BJ (cell line): ENCODE measurements around the gene DNAI7. TPM values are rescaled to one million over a fixed set of nuclear protein-coding genes. Genes with fewer than 3 reads are reported as not detected.
A peak's percentile ranks its signal among the peaks of the same experiment; 100 is the strongest.

ENCODE experiments used
- CTCF ChIA-PET: fragments of 350-600 bp; formaldehyde crosslinking; extraction: SDS; loops from one replicate; lab custom pipeline; 2021; ENCODE audit warnings: antibody characterized with exemption, inconsistent platforms; lab: Yijun Ruan, JAX
- POLR2A ChIA-PET: fragments of 300-600 bp; sonication (Branson Sonifier 250); formaldehyde crosslinking; extraction: SDS; loops from one replicate; lab custom pipeline; 2021; ENCODE audit warnings: antibody characterized with exemption; lab: Charles Lee
- DNase-seq: peaks from one replicate; pipeline ENCODE4 v3.0.0-alpha.2; 2011; ENCODE audit warnings: low read depth
- H3K27me3 ChIP-seq: 2 replicates; pipeline ENCODE4 v1.6.0; 2011; ENCODE audit warnings: low read length; ENCODE audit not compliant: control insufficient read depth, insufficient read depth
- H3K36me3 ChIP-seq: 2 replicates; pipeline ENCODE4 v1.5.1; 2011; ENCODE audit warnings: low read length; ENCODE audit not compliant: control insufficient read depth, insufficient read depth
- H3K4me3 ChIP-seq: 2 replicates; pipeline ENCODE4 v1.5.1; 2011; ENCODE audit warnings: low read depth, mild to moderate bottlenecking, control low read depth, low read length
- polyA minus RNA-seq: library from RNA; depleted of rRNA, polyadenylated mRNA; stranded (reverse); fragments of >200 nt; gene quantifications from 2 replicates; pipeline ENCODE4 v1.2.3, GENCODE V29; 2011; rRNA and poly(A)+ RNA removed
- polyA plus RNA-seq: library from polyadenylated mRNA; depleted of rRNA; stranded (reverse); fragments of >200 nt; gene quantifications from 2 replicates; pipeline ENCODE4 v1.2.3, GENCODE V29; 2011; rRNA removed
- TF ChIP-seq, protein P1 (sequence below): IDR thresholded peaks from 2 replicates; pipeline ENCODE4 v1.5.1; 2011; ENCODE audit warnings: low read depth, mild to moderate bottlenecking, control low read depth, inconsistent platforms, low read length, moderate library complexity; ENCODE audit not compliant: insufficient read depth

DNAI7 gene, protein sequence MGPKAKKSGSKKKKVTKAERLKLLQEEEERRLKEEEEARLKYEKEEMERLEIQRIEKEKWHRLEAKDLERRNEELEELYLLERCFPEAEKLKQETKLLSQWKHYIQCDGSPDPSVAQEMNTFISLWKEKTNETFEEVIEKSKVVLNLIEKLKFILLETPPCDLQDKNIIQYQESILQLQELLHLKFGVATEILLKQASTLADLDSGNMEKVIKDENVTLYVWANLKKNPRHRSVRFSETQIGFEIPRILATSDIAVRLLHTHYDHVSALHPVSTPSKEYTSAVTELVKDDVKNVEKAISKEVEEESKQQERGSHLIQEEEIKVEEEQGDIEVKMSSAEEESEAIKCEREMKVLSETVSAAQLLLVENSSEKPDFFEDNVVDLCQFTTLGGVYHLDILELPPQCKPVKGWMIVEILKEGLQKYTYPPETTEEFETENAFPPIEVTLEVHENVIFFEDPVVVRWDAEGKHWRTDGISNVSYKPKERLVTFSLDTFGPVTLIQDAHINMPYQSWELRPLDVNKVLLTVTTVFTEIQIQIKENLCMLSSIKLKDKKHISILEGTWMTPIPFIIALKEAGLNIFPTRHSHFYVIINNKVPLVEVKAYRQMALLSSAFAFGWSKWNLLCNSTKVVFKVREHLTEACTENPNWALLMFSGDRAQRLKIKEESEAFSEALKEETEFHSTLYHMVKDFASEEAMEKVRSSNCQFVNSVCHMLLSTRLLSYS
- 0.11 and 0.21 TPM in 2 replicates for polyA plus RNA-seq
- polyA minus RNA-seq = 0.15 TPM in 1 of 2 replicates, not detected in the other

DNA sequence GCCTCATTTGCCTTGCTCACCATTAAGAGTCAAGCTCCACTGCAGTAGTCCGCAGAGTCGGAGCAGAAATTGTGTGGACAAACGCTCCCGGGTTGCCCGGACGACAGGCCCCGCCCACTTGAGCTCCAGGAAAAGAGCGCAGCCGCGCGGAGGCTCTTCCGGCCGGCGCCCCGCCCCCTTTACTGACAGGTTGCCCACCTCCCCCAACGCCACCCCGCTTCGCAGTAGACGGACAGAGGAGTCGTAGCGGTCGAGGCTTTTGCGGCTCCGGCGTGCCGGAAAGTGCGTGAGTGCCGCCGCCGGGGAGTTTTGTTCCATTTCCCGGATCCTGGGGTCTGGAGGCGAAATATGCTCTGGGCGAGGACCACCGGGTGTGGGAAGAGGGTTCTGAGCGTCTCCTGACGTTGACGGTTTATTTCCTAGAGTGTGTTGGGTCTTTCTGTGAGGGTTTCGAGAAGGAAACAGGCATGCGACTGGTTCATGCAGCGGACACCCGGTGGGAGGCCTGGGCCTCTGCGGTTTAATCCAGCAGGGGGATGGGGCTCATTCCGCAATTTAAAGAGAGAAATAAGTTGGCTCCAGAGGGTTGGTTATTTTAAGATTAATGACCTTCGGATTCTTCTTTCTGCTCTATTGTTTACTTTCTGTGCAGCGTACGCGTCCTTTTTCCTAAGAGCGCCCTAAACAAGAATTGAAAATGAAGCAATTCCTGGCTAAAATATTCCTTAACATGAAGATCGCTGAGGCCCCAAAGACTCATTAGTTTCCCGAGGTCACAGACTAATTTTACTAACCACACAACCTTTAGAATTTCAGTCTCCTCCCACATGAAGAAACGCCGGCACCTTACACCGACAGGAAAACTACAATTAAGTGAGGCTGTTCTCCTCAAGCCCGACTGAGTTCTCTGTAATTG lies at the start of gene DNAI7, which contains the start of gene ETFRF1:
TSS of gene DNAI7 (minus strand) at position 105 of the 916 bp plus-strand sequence. CDS start at position 23, 82 bp downstream.
TSS of gene ETFRF1 (plus strand) at position 182 of the 916 bp plus-strand sequence. CDS start 8,720 bp downstream, outside the sequence.
- ChIA-PET CTCF (interaction anchor here (0.8 to 1.7 kb wide), 3 partner anchors 46 to 635 kb away, joined by 3 to 10 read pairs (median 4); no protein-coding TSS in a partner anchor), POLR2A (interaction anchor here (0.6 kb wide), 1 partner anchor 127 kb away, joined by 4 read pairs; no protein-coding TSS in a partner anchor)
- peak; percentile 71 for DNase-seq
- H3K36me3 ChIP-seq = no peaks in the 10 kb centered on the region
- H3K4me3 ChIP-seq = peak within 1 kb of the TSS; percentile 93
- TF ChIP-seq, protein P1, sequence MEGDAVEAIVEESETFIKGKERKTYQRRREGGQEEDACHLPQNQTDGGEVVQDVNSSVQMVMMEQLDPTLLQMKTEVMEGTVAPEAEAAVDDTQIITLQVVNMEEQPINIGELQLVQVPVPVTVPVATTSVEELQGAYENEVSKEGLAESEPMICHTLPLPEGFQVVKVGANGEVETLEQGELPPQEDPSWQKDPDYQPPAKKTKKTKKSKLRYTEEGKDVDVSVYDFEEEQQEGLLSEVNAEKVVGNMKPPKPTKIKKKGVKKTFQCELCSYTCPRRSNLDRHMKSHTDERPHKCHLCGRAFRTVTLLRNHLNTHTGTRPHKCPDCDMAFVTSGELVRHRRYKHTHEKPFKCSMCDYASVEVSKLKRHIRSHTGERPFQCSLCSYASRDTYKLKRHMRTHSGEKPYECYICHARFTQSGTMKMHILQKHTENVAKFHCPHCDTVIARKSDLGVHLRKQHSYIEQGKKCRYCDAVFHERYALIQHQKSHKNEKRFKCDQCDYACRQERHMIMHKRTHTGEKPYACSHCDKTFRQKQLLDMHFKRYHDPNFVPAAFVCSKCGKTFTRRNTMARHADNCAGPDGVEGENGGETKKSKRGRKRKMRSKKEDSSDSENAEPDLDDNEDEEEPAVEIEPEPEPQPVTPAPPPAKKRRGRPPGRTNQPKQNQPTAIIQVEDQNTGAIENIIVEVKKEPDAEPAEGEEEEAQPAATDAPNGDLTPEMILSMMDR = no peak
- no peaks in the 10 kb centered on the region for H3K27me3 ChIP-seq

DNA sequence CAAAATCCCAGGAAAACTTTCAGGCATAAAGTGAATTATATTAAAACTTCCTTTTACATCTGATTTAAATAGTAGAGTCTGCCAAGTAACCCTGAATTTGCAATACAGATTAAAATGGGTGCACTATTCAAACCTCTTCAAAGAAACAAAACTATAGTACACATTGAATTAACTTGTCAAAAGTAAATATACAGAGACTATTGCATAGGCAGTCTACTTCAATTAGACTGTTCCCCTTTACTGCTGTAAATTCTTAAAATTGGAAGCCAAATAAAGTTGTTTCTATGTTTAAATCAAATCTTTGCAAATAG lies 48.7 kb upstream of the DNAI7 start:
- H3K36me3 ChIP-seq = no peaks in the 10 kb centered on the region
- no peak for DNase-seq
- H3K27me3 ChIP-seq = no peaks in the 10 kb centered on the region
- CTCF ChIA-PET = no interaction called here
- POLR2A ChIA-PET = no interaction called here
- TF ChIP-seq, protein P1 = no peak
- H3K4me3 ChIP-seq = no peak overlapping the region

DNA sequence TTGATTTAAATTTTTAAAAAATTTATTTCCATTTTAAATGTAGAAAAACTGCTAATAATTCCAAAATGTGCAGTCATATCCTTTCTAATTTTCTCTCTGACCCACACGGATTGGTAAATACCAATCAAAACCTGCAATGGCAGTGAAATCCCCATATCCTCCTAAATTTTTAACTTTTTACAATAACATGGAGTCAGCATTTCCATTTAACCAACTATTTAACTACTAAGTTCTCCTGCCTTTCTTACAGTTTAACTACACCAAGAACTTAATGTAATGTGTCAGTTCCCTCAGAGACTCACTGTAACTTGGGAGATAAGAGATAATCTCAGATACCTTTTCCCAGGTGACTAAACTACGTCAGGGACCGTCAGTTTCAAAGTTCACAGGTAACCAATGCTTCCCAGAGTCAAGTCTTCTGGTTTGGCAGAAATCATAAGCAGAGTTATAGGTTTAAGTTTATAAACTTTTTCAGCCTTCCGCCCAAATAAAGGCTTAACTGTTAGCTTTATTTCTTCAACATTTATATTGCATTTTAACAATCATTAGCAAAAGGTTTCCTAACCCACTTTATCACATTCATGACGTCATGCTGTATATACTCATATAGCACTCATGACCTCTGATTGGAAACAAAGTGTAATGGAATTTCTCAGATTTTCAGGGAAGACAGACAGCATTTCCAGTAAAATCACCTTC lies 48.2 kb upstream of the DNAI7 start:
- TF ChIP-seq, protein P1 = no peak
- no peak overlapping the region for H3K4me3 ChIP-seq
- H3K27me3 ChIP-seq = no peaks in the 10 kb centered on the region
- no peaks in the 10 kb centered on the region for H3K36me3 ChIP-seq
- CTCF ChIA-PET = no interaction called here
- DNase-seq = no peak
- POLR2A ChIA-PET = no interaction called here

DNA sequence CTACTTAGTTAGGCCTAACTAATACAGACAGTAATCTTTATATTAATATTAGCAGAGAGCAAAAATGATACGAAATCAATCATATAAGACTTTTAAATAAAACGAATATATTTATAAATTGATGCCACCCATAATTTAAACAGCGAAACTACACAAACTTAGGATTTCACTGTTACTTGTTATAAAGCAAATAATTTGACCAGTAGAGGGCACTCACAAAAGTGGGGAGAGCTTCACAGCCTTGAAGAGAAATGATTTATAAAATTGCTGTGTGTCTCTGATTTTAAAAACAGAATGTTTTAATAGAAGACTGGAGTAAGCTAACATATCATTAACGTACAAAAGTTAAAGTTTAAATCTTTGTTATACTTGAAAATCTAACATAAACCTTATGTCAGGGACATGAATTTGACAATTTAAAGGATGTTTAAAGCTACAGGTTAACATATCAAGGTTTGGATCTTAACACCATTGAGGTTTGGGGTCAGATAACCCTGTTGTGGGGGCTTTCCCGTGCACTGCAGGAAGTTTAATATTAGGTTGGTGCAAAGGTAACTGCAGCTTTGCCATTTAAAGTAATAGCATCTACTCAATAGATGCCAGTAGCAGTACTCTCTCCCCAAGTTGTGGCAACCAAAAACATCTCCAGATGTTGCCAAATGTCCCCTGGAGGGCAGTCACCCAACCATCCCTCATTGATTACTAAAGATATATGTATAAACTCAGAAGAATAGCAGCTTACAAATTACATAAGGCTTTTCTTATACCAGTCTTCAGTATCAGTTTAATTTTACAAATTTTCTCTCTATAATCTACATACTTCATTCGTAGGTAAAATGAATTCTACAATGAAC lies 46.4 kb upstream of the DNAI7 start:
- no peak for DNase-seq
- H3K4me3 ChIP-seq = no peak overlapping the region
- H3K27me3 ChIP-seq = no peaks in the 10 kb centered on the region
- no peaks in the 10 kb centered on the region for H3K36me3 ChIP-seq
- ChIA-PET POLR2A (no interaction called here), CTCF (interaction anchor here (0.5 to 1.9 kb wide), 23 partner anchors 8 to 760 kb away, joined by 3 to 7 read pairs (median 3); partner anchors contain the start of genes DNAI7, ETFRF1 and KRAS)
- TF ChIP-seq, protein P1 = peak; percentile 67
